Ureter (tissue), 1 donor: ENCODE measurements around the gene FAM83G. TPM values are rescaled to one million over a fixed set of nuclear protein-coding genes. Genes with fewer than 3 reads are reported as not detected.

Experiments
- DNase-seq: peaks from one replicate; pipeline ENCODE4 v3.0.0-alpha.2; 2020; ENCODE audit warnings: low spot score
- total RNA-seq: library from RNA; stranded (reverse); gene quantifications from one replicate; pipeline ENCODE4 v1.2.4, GENCODE V29; 2023
- donor health status: DM: yes; HTN: yes; CAD: no.

Gene FAM83G
- total RNA-seq, 1 donor from 2014 or later: 8.3 TPM

GRCh38 chr17:18990331-18990730, 14.2 kb downstream of the FAM83G start:
- DNase-seq: no peak

- no peak for DNase-seq
These were observed 15.9 kb downstream of the FAM83G start for GRCh38 chr17:18988546-18989173.

- DNase-seq: no peak
These were observed 16.6 kb downstream of the FAM83G start for GRCh38 chr17:18987862-18988545.

GRCh38 chr17:18987230-18987610, 17.3 kb downstream of the FAM83G start:
- DNase-seq: no peak

- DNase-seq: no peak
These were observed 17.9 kb downstream of the FAM83G start for GRCh38 chr17:18986541-18987229.

- DNase-seq: no peak
These were observed 19.1 kb downstream of the FAM83G start for GRCh38 chr17:18985475-18985874.

- DNase-seq: no peak
These were observed 20.1 kb downstream of the FAM83G start for GRCh38 chr17:18984273-18985114.

GRCh38 chr17:18981642-18982424, 22.7 kb downstream of the FAM83G start:
- DNase-seq: peak; percentile 67

GRCh38 chr17:18981335-18981641, 23.3 kb downstream of the FAM83G start:
- DNase-seq: no peak

- DNase-seq: no peak
These were observed 23.8 kb downstream of the FAM83G start for GRCh38 chr17:18980682-18981334.

- DNase-seq: no peak
These were observed 25.9 kb downstream of the FAM83G start for GRCh38 chr17:18978655-18979054.

GRCh38 chr17:18978050-18978449, 26.5 kb downstream of the FAM83G start:
- no peak for DNase-seq

- no peak for DNase-seq
These were observed 26.9 kb downstream of the FAM83G start for GRCh38 chr17:18977646-18978045.

- no peak for DNase-seq
These were observed 27.5 kb downstream of the FAM83G start for GRCh38 chr17:18977021-18977420.

- no peak for DNase-seq
These were observed 28.4 kb downstream of the FAM83G start for GRCh38 chr17:18976201-18976600.

GRCh38 chr17:18975597-18975996, 29.0 kb downstream of the FAM83G start:
- no peak for DNase-seq

GRCh38 chr17:18974407-18975149, 30.0 kb downstream of the FAM83G start:
- DNase-seq: no peak

- no peak for DNase-seq
These were observed 32.8 kb downstream of the FAM83G start for GRCh38 chr17:18971801-18972200.

- DNase-seq: no peak
These were observed 33.7 kb downstream of the FAM83G start for GRCh38 chr17:18970582-18971480.
